Epithelial cell of proximal tubule (primary cell): ENCODE measurements around the gene LHCGR. TPM values are rescaled to one million over a fixed set of nuclear protein-coding genes. Genes with fewer than 3 reads are reported as not detected.

Experiments
- DNase-seq: peaks from one replicate; pipeline ENCODE4 v3.0.0-alpha.2; 2011; ENCODE audit warnings: low read depth
- H3K4me3 ChIP-seq: 2 replicates; pipeline ENCODE4 v1.5.1; 2011; ENCODE audit warnings: low read depth, mild to moderate bottlenecking, low read length
- CTCF ChIP-seq: conservative IDR thresholded peaks from 2 replicates; pipeline ENCODE4 v1.5.1; 2012; ENCODE audit warnings: low read depth, mild to moderate bottlenecking, low read length
- total RNA-seq: library from RNA; depleted of rRNA; stranded (reverse); fragments of >200 nt; gene quantifications from 2 replicates; pipeline ENCODE4 v1.2.3, GENCODE V29; 2015

Gene LHCGR
- total RNA-seq, 1 donor from 2014 or later: not detected

- no peak for DNase-seq
- H3K4me3 ChIP-seq: no peak overlapping the region
Observed at GRCh38 chr2:48696881-48697280, 58.6 kb downstream of the LHCGR start.

GRCh38 chr2:48695991-48696390 lies 59.5 kb downstream of the LHCGR start:
- DNase-seq: no peak
- no peak for TF ChIP-seq CTCF

More at GRCh38 chr2:48696881-48697280, 58.6 kb downstream of the LHCGR start:
- no peak for TF ChIP-seq CTCF

GRCh38 chr2:48694149-48694548 lies 61.4 kb downstream of the LHCGR start:
- no peak overlapping the region for H3K4me3 ChIP-seq
- peak; percentile 57 for DNase-seq
- no peak for TF ChIP-seq CTCF

More at GRCh38 chr2:48695991-48696390, 59.5 kb downstream of the LHCGR start:
- no peak overlapping the region for H3K4me3 ChIP-seq

- peak; percentile 45 for DNase-seq
- H3K4me3 ChIP-seq: no peak overlapping the region
- TF ChIP-seq CTCF: no peak
Observed at GRCh38 chr2:48693645-48694044, 61.9 kb downstream of the LHCGR start.

GRCh38 chr2:48693066-48693465 lies 62.5 kb downstream of the LHCGR start:
- no peak overlapping the region for H3K4me3 ChIP-seq
- no peak for TF ChIP-seq CTCF
- no peak for DNase-seq

- no peak for DNase-seq
- TF ChIP-seq CTCF: no peak
- H3K4me3 ChIP-seq: no peak overlapping the region
Observed at GRCh38 chr2:48691935-48692691, 63.4 kb downstream of the LHCGR start.

- no peak for DNase-seq
- TF ChIP-seq CTCF: no peak
- no peak overlapping the region for H3K4me3 ChIP-seq
Observed at GRCh38 chr2:48685126-48685525, 70.4 kb downstream of the LHCGR start.
